IPS-20b (cell line): ENCODE results near the gene CLEC17A.
"Not testable (repeated sequence)": the region's sequence is repeated elsewhere in the genome, so short reads cannot be mapped to it uniquely, and the experiment has no call there.

Experiments
- H3K27ac ChIP-seq: one replicate; pipeline ENCODE4 v1.5.1; 2013; ENCODE audit warnings: low read length
- H3K27me3 ChIP-seq: 2 replicates; pipeline ENCODE4 v1.6.1; 2013; ENCODE audit warnings: mild to moderate bottlenecking, low read length, inconsistent platforms; ENCODE audit not compliant: insufficient read depth
- H3K36me3 ChIP-seq: 2 replicates; pipeline ENCODE4 v1.6.1; 2013; ENCODE audit warnings: low read depth, mild to moderate bottlenecking, inconsistent platforms, low read length, moderate library complexity; ENCODE audit not compliant: insufficient read depth
- H3K4me1 ChIP-seq: 2 replicates; pipeline ENCODE4 v1.6.1; 2013; ENCODE audit warnings: mild to moderate bottlenecking, control low read depth, inconsistent platforms, low read length, moderate library complexity; ENCODE audit not compliant: insufficient read depth
- H3K4me3 ChIP-seq: 2 replicates; pipeline ENCODE4 v1.5.1; 2013; ENCODE audit warnings: mild to moderate bottlenecking, low read length, inconsistent platforms
- H3K9ac ChIP-seq: 2 replicates; pipeline ENCODE4 v1.6.1; 2013; ENCODE audit warnings: low read depth, mild to moderate bottlenecking, inconsistent platforms, low read length, moderate library complexity
- H3K9me3 ChIP-seq: 2 replicates; pipeline ENCODE4 v1.6.1; 2013; ENCODE audit warnings: mild to moderate bottlenecking, low read depth, low read length, inconsistent platforms; ENCODE audit not compliant: insufficient read depth

The CLEC17A gene

DNA sequence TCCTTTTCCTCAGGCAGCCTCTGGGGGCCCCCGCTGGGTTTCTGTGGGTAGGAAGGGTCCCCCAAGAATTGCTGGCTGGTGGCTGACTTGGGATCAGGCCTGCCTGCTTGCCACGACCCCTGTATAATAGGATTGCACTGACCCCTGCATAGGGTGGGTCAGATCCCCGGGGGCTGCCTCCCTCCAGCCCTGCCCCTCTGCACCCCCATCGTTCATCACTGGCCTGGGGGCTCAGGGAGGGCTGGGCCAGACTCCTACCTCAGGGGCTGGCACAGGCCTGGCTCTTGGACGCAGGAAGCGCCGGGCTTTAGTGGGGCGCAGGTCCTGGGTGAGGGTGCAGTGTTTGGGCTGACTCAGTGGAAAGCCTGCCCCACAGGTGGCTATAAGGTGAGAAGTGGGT is 21.6 kb upstream of the CLEC17A start:
- no peaks in the 10 kb centered on the region for H3K9me3 ChIP-seq
- peaks cover 11% of the 10 kb centered on the region for H3K4me1 ChIP-seq
- H3K9ac ChIP-seq = no peak overlapping the region
- no peaks in the 10 kb centered on the region; the same call in 1 of the 2 replicates for H3K36me3 ChIP-seq
- H3K4me3 ChIP-seq = no peak overlapping the region
- no peaks in the 10 kb centered on the region for H3K27me3 ChIP-seq
- no peak overlapping the region for H3K27ac ChIP-seq

DNA sequence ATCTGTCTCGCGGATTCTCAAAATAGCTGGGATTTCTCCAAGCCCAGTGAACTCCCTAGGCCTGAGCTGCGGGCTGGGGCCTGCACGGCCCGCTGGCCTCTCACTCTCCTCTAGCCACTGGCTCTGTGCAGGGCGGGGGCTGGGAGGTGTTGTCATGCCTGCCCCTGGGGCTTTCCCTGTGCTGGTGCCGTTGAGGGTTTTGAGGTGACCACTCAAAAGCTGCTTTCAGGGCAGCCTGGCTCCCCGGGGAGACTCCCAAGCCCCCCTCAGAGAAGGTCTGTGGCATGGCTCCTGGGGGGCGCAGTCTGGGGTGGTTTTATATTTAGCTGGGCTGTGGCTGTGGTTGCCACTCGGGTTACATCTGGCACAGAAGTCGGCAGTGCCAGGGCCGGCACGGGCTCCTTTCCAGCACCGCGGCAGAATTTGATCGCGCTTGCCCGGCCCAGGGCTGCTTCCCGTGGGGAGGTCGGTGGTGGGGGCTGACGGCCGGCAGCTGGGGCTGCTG is 21.0 kb upstream of the CLEC17A start:
- no peaks in the 10 kb centered on the region for H3K27me3 ChIP-seq
- no peaks in the 10 kb centered on the region for H3K9me3 ChIP-seq
- no peak overlapping the region for H3K9ac ChIP-seq
- H3K36me3 ChIP-seq = no peaks in the 10 kb centered on the region; the same call in 1 of the 2 replicates
- H3K4me3 ChIP-seq = no peak overlapping the region
- H3K4me1 ChIP-seq = peaks cover 11% of the 10 kb centered on the region
- no peak overlapping the region for H3K27ac ChIP-seq

DNA sequence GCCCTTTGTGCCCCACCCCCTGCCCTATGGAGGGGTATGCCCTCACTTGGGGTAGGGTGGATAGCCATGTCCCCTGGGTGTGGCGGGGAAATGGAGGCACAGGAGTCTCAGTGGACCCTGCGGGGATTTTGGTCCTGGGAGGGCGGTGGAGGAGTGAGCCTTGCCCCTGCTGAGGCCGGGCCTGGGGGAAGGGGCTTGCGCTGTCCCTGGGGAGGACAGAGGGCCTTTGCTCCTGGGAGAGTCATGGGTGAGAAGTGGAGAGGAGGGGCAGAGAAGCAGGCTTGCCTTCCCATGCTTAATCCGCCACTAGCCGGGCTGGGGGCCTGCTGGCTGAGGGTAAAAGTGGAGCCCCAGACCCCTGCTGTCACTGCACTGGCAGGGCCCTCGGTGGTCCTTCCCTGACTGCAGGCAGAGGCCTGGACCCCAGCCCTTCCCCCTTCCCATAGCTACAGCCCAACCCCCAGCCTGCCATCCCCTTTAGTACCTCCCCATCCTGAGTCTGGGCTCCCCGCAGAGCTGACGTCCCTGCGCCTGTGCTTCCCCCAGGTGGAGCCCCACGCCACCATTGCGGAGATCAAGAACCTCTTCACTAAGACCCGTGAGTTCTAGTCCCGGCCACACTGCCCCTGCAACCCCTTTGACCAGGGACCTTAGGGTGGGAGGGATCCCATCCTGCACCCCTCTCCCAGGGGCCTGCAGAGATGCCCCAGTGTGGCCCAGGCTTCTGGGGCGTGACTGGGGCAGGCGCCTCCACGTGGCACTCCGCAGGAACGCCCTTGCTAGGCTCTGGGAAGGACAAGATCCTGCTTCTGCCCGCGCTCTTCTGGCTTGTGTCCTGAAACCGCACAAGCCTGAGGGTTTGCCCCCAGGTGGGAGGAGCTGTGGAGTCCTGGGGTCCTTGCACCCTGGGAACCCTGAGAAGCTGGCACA is 20.0 kb upstream of the CLEC17A start:
- H3K27me3 ChIP-seq = no peaks in the 10 kb centered on the region
- peaks cover 11% of the 10 kb centered on the region for H3K4me1 ChIP-seq
- H3K36me3 ChIP-seq = peaks cover 7% of the 10 kb centered on the region; the same call in 1 of the 2 replicates
- no peak overlapping the region for H3K27ac ChIP-seq
- no peak overlapping the region for H3K4me3 ChIP-seq
- H3K9ac ChIP-seq = no peak overlapping the region
- no peaks in the 10 kb centered on the region for H3K9me3 ChIP-seq

DNA sequence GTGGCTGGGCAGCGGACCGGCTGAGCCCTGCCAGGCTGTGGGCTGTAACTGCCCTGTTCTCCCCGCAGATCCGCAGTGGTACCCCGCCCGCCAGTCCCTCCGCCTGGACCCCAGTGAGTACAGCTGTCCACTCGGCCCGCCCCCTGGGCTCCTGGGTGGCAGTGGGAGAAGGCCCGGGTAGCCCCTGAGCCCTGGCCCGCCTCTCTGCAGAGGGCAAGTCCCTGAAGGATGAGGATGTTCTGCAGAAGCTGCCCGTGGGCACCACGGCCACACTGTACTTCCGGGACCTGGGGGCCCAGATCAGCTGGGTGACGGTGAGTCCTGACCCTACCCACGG is 19.3 kb upstream of the CLEC17A start:
- Histone ChIP-seq H3K9ac (no peak overlapping the region), H3K36me3 (peaks cover 7% of the 10 kb centered on the region; the same call in 1 of the 2 replicates), H3K9me3 (no peaks in the 10 kb centered on the region), H3K27me3 (no peaks in the 10 kb centered on the region), H3K4me3 (no peak overlapping the region), H3K27ac (no peak overlapping the region), H3K4me1 (peaks cover 11% of the 10 kb centered on the region)

DNA sequence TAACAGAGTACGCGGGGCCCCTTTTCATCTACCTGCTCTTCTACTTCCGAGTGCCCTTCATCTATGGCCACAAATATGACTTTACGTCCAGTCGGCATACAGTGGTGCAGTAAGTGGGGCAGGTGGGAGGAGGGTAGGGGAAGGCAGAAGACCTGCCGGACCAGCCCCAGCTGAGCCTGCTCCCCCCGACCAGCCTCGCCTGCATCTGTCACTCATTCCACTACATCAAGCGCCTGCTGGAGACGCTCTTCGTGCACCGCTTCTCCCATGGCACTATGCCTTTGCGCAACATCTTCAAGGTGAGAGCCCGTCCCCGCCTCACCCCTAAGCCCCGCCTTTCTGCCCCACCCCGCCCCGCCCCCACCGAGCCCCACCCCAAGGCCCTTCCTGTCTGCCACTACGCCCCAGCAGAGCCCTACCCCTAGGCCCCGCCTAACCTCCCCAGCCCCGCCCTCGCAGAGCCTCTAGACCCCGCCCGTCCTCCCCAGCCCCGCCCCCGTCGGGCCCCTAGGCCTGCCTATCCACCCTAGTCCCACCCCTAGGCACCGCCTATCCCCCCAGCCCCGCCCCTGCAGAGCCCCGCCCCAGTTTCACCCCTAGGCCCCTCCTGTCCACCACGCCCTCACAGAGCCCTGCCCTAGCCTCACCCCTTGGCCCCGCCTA is 18.8 kb upstream of the CLEC17A start:
- no peaks in the 10 kb centered on the region for H3K9me3 ChIP-seq
- H3K27ac ChIP-seq = no peak overlapping the region
- peaks cover 11% of the 10 kb centered on the region for H3K4me1 ChIP-seq
- H3K4me3 ChIP-seq = no peak overlapping the region
- no peak overlapping the region for H3K9ac ChIP-seq
- H3K27me3 ChIP-seq = no peaks in the 10 kb centered on the region
- H3K36me3 ChIP-seq = peaks cover 7% of the 10 kb centered on the region; the same call in 1 of the 2 replicates

DNA sequence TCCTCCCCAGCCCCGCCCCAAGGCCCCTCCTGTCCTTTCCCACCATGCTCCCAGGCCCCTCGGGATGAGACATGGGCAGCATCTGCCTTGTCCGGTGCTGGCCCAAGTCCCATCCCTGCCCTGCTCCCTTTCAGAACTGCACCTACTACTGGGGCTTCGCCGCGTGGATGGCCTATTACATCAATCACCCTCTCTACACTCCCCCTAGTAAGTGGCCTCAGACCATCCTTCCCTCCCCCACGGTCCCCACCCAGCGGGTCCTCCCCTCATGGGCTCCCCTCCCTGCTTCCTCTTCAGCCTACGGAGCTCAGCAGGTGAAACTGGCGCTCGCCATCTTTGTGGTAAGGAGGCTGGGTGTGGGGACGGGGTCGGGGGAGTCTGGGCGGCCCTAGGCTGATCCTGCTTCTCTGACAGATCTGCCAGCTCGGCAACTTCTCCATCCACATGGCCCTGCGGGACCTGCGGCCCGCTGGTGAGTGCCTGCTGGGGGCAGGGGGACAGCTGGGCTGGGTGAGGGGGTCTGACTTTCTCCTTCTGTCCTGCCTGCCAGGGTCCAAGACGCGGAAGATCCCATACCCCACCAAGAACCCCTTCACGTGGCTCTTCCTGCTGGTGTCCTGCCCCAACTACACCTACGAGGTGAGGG is 18.1 kb upstream of the CLEC17A start:
- H3K9me3 ChIP-seq, H3K27ac ChIP-seq, H3K36me3 ChIP-seq, H3K9ac ChIP-seq, H3K27me3 ChIP-seq, H3K4me3 ChIP-seq: not testable (repeated sequence)
- H3K4me1 ChIP-seq = peaks cover 11% of the 10 kb centered on the region

DNA sequence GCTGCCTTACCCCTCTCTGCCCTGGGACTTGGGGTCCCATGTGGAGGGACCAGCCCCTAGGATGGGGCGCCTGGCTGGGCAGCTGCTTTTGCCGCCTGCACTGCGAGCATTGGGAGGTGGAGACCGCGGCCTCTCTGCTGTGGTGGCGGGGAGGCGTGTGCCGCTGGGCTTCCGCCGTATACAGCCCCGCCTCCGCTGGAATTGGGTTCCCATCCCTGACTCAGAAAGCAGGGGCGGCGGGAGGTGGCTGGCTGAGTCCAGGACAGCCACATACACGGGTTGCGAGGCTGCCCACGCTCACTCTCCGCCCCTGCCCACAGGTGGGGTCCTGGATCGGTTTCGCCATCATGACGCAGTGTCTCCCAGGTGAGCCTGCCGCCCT is 17.6 kb upstream of the CLEC17A start:
- H3K9me3 ChIP-seq = no peaks in the 10 kb centered on the region
- no peaks in the 10 kb centered on the region for H3K27me3 ChIP-seq
- no peak overlapping the region for H3K9ac ChIP-seq
- peaks cover 7% of the 10 kb centered on the region; the same call in 1 of the 2 replicates for H3K36me3 ChIP-seq
- H3K27ac ChIP-seq = no peak overlapping the region
- H3K4me3 ChIP-seq = no peak overlapping the region
- peaks cover 11% of the 10 kb centered on the region for H3K4me1 ChIP-seq

DNA sequence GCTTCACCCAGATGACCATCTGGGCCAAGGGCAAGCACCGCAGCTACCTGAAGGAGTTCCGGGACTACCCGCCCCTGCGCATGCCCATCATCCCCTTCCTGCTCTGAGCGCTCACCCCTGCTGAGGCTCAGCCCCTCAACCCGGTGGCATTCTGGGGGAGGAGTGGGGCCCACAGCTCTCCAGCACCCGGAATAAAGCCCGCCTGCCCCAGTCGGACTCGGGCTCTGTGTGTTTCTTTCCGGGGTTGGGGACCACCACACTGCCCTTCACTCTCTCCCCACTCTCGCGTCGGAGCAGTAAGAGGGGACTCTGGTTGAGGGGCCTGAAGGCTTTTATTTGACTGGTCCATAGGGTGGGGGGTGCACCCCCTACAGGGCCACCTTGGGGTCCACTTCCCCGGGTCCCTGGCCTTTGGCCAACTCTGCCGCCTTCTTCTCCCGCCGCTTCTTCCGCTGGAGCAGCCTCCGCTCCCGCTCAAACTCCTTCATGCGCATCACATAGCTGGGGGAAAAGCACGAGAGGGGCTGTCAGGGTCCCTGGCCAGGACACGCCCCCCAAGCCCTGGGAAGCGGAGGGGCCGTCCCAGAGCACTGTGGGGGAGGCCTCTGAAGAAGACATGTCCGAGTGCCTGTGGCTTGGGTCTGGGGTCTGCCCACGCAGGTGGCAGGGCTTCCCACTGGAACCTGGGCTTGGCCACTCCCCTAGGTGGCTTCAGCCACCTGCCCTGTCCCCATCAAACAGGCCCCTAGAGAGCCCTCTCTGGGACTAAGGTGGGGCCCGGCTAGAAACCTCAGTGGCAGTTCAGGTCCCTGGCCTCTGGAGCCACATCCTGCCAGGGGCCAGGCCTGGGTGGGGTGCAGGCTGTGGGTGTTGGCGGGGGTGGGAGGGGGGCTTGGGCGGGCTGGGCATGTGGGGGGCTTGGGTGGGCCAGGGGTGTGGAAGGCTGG is 16.8 kb upstream of the CLEC17A start:
- no peaks in the 10 kb centered on the region for H3K27me3 ChIP-seq
- no peak overlapping the region for H3K27ac ChIP-seq
- H3K4me3 ChIP-seq = no peak overlapping the region
- peaks cover 7% of the 10 kb centered on the region; the same call in 1 of the 2 replicates for H3K36me3 ChIP-seq
- H3K9me3 ChIP-seq = no peaks in the 10 kb centered on the region
- H3K4me1 ChIP-seq = peaks cover 11% of the 10 kb centered on the region; the same call in 1 of the 2 replicates
- no peak overlapping the region for H3K9ac ChIP-seq

DNA sequence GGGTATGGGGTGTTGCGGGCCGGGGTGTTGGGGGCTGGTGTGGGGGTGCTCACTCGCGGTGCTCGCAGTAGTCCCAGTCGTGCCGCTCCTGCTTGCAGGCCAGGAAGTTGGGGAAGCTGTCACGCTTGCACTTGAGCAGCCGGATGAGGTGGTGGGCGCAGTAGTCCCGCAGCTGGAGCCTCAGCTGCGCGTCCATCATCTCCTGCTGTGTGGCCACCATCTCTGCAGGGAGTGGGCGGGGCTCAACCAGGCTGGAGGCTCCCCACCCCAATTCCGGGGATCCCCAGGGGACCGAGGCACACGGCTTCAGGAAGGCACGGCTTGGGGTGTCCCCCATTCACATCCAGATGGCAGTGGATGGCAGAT is 16.2 kb upstream of the CLEC17A start:
- H3K27me3 ChIP-seq = no peaks in the 10 kb centered on the region
- H3K36me3 ChIP-seq = peaks cover 7% of the 10 kb centered on the region; the same call in 1 of the 2 replicates
- peaks cover 8% of the 10 kb centered on the region; the same call in 1 of the 2 replicates for H3K4me1 ChIP-seq
- no peaks in the 10 kb centered on the region for H3K9me3 ChIP-seq
- H3K4me3 ChIP-seq = no peak overlapping the region
- no peak overlapping the region for H3K9ac ChIP-seq
- H3K27ac ChIP-seq = no peak overlapping the region

DNA sequence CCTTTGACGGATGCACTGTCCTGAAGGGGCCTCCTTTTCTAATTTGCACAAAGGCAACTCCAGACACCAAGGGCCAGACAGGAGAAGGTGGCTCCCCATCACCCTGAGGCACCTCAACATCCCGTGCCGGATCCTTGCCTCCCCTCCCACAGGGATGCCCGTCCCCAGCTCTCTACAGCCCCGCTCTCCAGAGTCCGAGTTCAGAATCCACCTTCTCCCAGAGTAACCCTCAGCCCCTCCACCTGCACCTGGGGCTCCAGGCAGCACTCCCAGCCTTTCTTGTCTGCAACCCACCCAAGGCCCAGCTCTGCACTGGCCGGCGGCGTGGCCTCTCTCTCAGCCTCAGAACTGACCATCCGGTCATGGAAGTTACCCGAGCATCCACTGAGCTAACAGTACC is 15.8 kb upstream of the CLEC17A start:
- H3K9me3 ChIP-seq = no peaks in the 10 kb centered on the region
- no peak overlapping the region for H3K4me3 ChIP-seq
- no peaks in the 10 kb centered on the region for H3K27me3 ChIP-seq
- H3K36me3 ChIP-seq = peaks cover 7% of the 10 kb centered on the region; the same call in 1 of the 2 replicates
- H3K4me1 ChIP-seq = peaks cover 7% of the 10 kb centered on the region; the same call in 1 of the 2 replicates
- H3K9ac ChIP-seq = no peak overlapping the region
- H3K27ac ChIP-seq = no peak overlapping the region
